Measurements from ENCODE around the gene WDR86. TPM values are rescaled to one million over a fixed set of nuclear protein-coding genes. Genes with fewer than 3 reads are reported as not detected.

WDR86 gene
- total RNA-seq, 6 experiments from 2014 or later: 0.31 to 0.74 (median 0.44) TPM; not detected in 1

DNA sequence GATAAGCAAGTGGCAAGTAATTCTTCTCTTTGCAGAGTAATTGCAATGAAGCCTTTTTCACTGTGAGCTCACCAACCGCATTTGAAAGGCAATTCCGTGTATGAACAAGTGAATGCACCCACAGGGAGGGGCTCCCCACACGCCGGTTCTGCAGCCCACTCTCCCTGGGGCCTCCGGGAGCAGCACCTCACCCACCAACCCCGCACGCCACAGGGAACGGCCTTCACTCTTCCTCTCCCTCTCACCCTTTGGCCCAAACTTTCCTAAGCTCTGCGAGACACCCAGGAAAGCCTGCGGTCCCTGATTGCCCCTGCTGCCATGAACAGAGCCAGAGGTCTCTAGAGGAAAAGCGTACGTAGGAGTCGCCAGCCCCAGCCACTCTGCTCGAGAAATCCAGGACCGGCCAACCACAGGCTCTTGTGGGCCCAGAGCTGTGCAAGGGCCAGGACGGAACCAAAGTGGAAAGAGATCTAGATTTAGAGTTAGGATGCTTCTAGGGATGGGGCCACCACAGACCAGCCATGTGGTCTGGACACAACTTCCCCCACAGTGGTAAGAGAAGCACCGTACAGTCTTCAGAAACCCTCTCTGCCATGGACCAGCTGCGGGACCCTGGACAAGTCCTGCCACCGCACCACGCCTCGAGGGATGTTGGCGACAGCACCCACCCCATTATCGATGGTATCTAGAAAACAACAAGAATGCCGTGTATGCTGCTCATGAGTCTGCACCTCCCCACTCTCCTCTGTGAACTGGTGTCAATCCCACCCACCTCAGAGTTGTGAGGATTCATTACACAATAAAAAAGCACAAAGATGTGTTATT is 3.6 kb downstream of the WDR86 start:
- ATAC-seq (no peak), DNase-seq (peak in 1 of 3 donors; percentile 36)
- intact Hi-C loops (cut with DNase I): no loop called here
- no peak overlapping the region for H3K27ac ChIP-seq
- no peak overlapping the region for H3K4me3 ChIP-seq
- TF ChIP-seq, protein P1, sequence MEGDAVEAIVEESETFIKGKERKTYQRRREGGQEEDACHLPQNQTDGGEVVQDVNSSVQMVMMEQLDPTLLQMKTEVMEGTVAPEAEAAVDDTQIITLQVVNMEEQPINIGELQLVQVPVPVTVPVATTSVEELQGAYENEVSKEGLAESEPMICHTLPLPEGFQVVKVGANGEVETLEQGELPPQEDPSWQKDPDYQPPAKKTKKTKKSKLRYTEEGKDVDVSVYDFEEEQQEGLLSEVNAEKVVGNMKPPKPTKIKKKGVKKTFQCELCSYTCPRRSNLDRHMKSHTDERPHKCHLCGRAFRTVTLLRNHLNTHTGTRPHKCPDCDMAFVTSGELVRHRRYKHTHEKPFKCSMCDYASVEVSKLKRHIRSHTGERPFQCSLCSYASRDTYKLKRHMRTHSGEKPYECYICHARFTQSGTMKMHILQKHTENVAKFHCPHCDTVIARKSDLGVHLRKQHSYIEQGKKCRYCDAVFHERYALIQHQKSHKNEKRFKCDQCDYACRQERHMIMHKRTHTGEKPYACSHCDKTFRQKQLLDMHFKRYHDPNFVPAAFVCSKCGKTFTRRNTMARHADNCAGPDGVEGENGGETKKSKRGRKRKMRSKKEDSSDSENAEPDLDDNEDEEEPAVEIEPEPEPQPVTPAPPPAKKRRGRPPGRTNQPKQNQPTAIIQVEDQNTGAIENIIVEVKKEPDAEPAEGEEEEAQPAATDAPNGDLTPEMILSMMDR (IDR thresholded peaks at IDR 0.05): no peak
- TF ChIP-seq POLR2A (IDR thresholded peaks at IDR 0.05): no peak
- peaks cover 17 to 18% of the 10 kb centered on the region in 2 donors for H3K27me3 ChIP-seq
- 98% methylated on average over 9 of the region's 24 CpGs for WGBS (ENCODE audit: insufficient coverage, low coverage, low lambda C conversion rate, missing lambda C conversion rate)
- no peaks in the 10 kb centered on the region for H3K36me3 ChIP-seq
- H3K9me3 ChIP-seq: no peaks in the 10 kb centered on the region
- H3K4me1 ChIP-seq: peaks cover 0 to 24% (median 10%) of the 10 kb centered on the region in 4 donors

DNA sequence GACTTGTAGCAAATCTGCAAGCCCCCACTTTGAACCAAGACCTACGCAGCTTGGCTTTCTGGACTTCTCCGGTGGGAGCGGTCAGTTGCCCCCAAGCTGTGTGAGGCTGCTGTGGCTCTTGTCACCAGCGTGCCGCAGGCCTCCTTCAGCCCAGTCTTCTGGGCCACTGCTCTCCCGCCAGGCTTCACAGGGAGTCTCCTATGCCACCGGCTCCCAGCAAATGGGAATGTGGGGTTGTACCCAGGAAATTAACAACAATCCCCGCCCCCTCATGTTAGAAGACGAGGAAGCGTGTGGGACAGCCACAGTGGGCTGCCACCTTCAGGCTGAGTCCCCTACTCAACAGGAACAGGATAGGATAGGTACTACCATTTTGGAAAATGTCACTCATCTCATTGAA is 4.2 kb downstream of the WDR86 start:
- Histone ChIP-seq H3K27ac (no peak overlapping the region), H3K4me3 (no peak overlapping the region), H3K9me3 (no peaks in the 10 kb centered on the region), H3K4me1 (peaks cover 0 to 24% (median 10%) of the 10 kb centered on the region in 4 donors), H3K36me3 (no peaks in the 10 kb centered on the region), H3K27me3 (peaks cover 14% of the 10 kb centered on the region in 2 donors)
- intact Hi-C loops (cut with DNase I): no loop called here
- DNase-seq (no peak), ATAC-seq (no peak)
- WGBS (ENCODE audit: insufficient coverage, low coverage, low lambda C conversion rate, missing lambda C conversion rate): 91% methylated on average over 4 of the region's 10 CpGs
- TF ChIP-seq, protein P1 (IDR thresholded peaks at IDR 0.05): no peak
- TF ChIP-seq POLR2A (IDR thresholded peaks at IDR 0.05): no peak

DNA sequence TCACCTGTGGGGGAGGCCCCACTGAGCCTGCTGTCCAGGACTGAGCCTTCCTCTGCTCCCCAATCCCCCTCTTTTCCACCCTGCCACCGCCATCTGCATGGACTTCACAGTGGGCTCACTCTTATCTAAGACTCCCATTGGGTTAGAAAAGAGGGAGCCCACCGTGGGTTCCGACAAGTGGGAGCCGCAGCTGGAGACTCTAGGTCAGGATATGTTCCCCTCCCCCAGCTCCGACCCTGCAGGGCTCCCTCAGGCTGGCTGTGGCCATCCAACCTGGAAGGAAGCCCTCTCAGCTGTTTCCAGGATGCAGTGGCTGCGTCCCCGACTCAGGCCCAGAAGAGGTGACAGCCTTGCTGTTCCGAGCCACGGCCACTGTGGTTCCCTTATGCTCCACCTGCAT is 4.8 kb downstream of the WDR86 start:
- DNase-seq (no peak), ATAC-seq (no peak)
- peaks cover 9% of the 10 kb centered on the region in 2 donors for H3K27me3 ChIP-seq
- peaks cover 0 to 20% (median 9%) of the 10 kb centered on the region in 4 donors for H3K4me1 ChIP-seq
- intact Hi-C loops (cut with DNase I): no loop called here
- no peak for TF ChIP-seq POLR2A (IDR thresholded peaks at IDR 0.05)
- TF ChIP-seq, protein P1 (IDR thresholded peaks at IDR 0.05): no peak
- peak overlapping the region in 1 of 3 donors; percentile 38 for H3K27ac ChIP-seq
- H3K4me3 ChIP-seq: no peak overlapping the region
- H3K36me3 ChIP-seq: no peaks in the 10 kb centered on the region
- 80% methylated on average over 5 of the region's 9 CpGs for WGBS (ENCODE audit: insufficient coverage, low coverage, low lambda C conversion rate, missing lambda C conversion rate)
- no peaks in the 10 kb centered on the region for H3K9me3 ChIP-seq

- DNase-seq: peak; percentile 84 to 92 (median 85)
- H3K4me1 ChIP-seq: peaks cover 0 to 14% (median 6%) of the 10 kb centered on the region in 4 donors
- 26% methylated on average over 4 of the region's 18 CpGs for WGBS (ENCODE audit: insufficient coverage, low coverage, low lambda C conversion rate, missing lambda C conversion rate)
- TF ChIP-seq POLR2A (IDR thresholded peaks at IDR 0.05): no peak
- TF ChIP-seq, protein P1 (IDR thresholded peaks at IDR 0.05): no peak
- peak overlapping the region; percentile 6 to 38 (median 15) for H3K27ac ChIP-seq
- H3K4me3 ChIP-seq: no peak overlapping the region
- no peaks in the 10 kb centered on the region for H3K36me3 ChIP-seq
- no peaks in the 10 kb centered on the region for H3K9me3 ChIP-seq
- H3K27me3 ChIP-seq: peaks cover 3 to 4% of the 10 kb centered on the region in 2 donors
- intact Hi-C loops (cut with DNase I): no loop called here
- peak; percentile 91 to 98 (median 96) for ATAC-seq
These were observed 5.4 kb downstream of the WDR86 start for GRCh38 chr7:151404216-151405011.
